NB4 (cell line): Measurements from ENCODE around the gene SLC25A15.
"Not testable (repeated sequence)": the region's sequence is repeated elsewhere in the genome, so short reads cannot be mapped to it uniquely, and the experiment has no call there.

Experiments used
- DNase-seq: peaks from one replicate; pipeline ENCODE4 v3.0.0; 2010; ENCODE audit warnings: low read depth
- H3K4me3 ChIP-seq: one replicate; pipeline ENCODE4 v1.5.1; 2011; ENCODE audit warnings: mild to moderate bottlenecking, low read depth, low read length, moderate library complexity
- CTCF ChIP-seq: IDR thresholded peaks from one replicate; pipeline ENCODE4 v1.5.1; 2012; ENCODE audit warnings: low read depth, low read length
- MAX ChIP-seq: IDR thresholded peaks from 2 replicates; pipeline ENCODE4 v1.6.1; 2011; ENCODE audit warnings: low read depth, low read length
- MYC ChIP-seq: IDR thresholded peaks from 2 replicates; pipeline ENCODE4 v1.6.1; 2011; ENCODE audit warnings: low read depth, low read length
- POLR2A ChIP-seq: IDR thresholded peaks from 2 replicates; pipeline ENCODE4 v1.6.1; 2011; ENCODE audit warnings: mild to moderate bottlenecking; ENCODE audit not compliant: insufficient read length; ENCODE audit errors: extremely low read depth

SLC25A15 gene

GRCh38 chr13:40819797-40820315 lies 30.4 kb downstream of the SLC25A15 start:
- no peak for TF ChIP-seq MAX
- no peak for TF ChIP-seq CTCF
- no peak for TF ChIP-seq MYC
- no peak for TF ChIP-seq POLR2A
- no peak overlapping the region for H3K4me3 ChIP-seq
- DNase-seq = no peak

GRCh38 chr13:40839725-40840124 lies 50.3 kb downstream of the SLC25A15 start:
- DNase-seq = peak; percentile 11
- H3K4me3 ChIP-seq = not testable (repeated sequence)

GRCh38 chr13:40840955-40841354 lies 51.5 kb downstream of the SLC25A15 start:
- H3K4me3 ChIP-seq, DNase-seq: not testable (repeated sequence)
